DOHH2 (cell line): Measurements from ENCODE around the gene MRPL30.
"Not testable (repeated sequence)": the region's sequence is repeated elsewhere in the genome, so short reads cannot be mapped to it uniquely, and the experiment has no call there.

Source experiments
- H3F3A ChIP-seq: fragments of 200-600 bp; sonication (generic), shearing (Covaris generic); 2 replicates; pipeline ENCODE4 v1.6.0; 2016; ENCODE audit warnings: antibody characterized with exemption, mild to moderate bottlenecking; ENCODE audit not compliant: control insufficient read depth, insufficient read depth
- H3K27ac ChIP-seq: fragments of 200-600 bp; sonication (generic); 2 replicates; pipeline ENCODE4 v1.5.1; 2014; ENCODE audit warnings: low read depth, mild to moderate bottlenecking, low read length, moderate library complexity
- H3K27me3 ChIP-seq: fragments of 200-600 bp; sonication (generic); 2 replicates; pipeline ENCODE4 v1.6.1; 2014; ENCODE audit warnings: mild to moderate bottlenecking, low read length, mixed read lengths; ENCODE audit not compliant: control insufficient read depth
- H3K36me3 ChIP-seq: fragments of 200-600 bp; sonication (generic); 2 replicates; pipeline ENCODE4 v1.6.1; 2014; ENCODE audit warnings: mild to moderate bottlenecking, low read length, moderate library complexity, mixed read lengths; ENCODE audit not compliant: control insufficient read depth
- H3K4me1 ChIP-seq: fragments of 200-600 bp; sonication (generic); 2 replicates; pipeline ENCODE4 v1.6.1; 2014; ENCODE audit warnings: mild to moderate bottlenecking, low read length, mixed read lengths; ENCODE audit not compliant: control insufficient read depth
- H3K4me2 ChIP-seq: fragments of 200-600 bp; sonication (generic); 2 replicates; pipeline ENCODE4 v1.6.0; 2014; ENCODE audit warnings: mild to moderate bottlenecking, low read length, moderate library complexity
- H3K4me3 ChIP-seq: fragments of 200-600 bp; sonication (generic); 2 replicates; pipeline ENCODE4 v1.5.1; 2014; ENCODE audit warnings: mild to moderate bottlenecking, low read length, mixed read lengths
- H3K79me2 ChIP-seq: fragments of 200-600 bp; sonication (generic); 2 replicates; pipeline ENCODE4 v1.6.1; 2014; ENCODE audit warnings: mild to moderate bottlenecking, low read length, mixed read lengths; ENCODE audit not compliant: control insufficient read depth
- H3K9me2 ChIP-seq: fragments of 200-600 bp; sonication (generic); replicated peaks from 2 replicates; pipeline ENCODE4 v1.6.1; 2014; ENCODE audit warnings: mild to moderate bottlenecking, low read length, mixed read lengths; ENCODE audit not compliant: control insufficient read depth
- H3K9me3 ChIP-seq: fragments of 200-600 bp; sonication (generic); 2 replicates; pipeline ENCODE4 v1.6.1; 2014; ENCODE audit warnings: antibody characterized with exemption, low read length, mixed read lengths; ENCODE audit not compliant: control insufficient read depth, insufficient read depth
- H4K20me1 ChIP-seq: fragments of 200-600 bp; sonication (generic); 2 replicates; pipeline ENCODE4 v1.6.0; 2014; ENCODE audit warnings: low read depth, mild to moderate bottlenecking, antibody characterized with exemption, low read length, moderate library complexity; ENCODE audit not compliant: control insufficient read depth, insufficient read depth
- CTCF ChIP-seq: fragments of 200-600 bp; sonication (generic); IDR thresholded peaks from one replicate; pipeline ENCODE4 v1.5.1; 2014; ENCODE audit warnings: antibody characterized with exemption, mild to moderate bottlenecking, low read depth, low read length; ENCODE audit not compliant: poor library complexity, severe bottlenecking
- EZH2phosphoT487 ChIP-seq: fragments of 200-600 bp; sonication (generic); IDR thresholded peaks from 2 replicates; pipeline ENCODE4 v1.6.1; 2017; ENCODE audit warnings: borderline replicate concordance, mild to moderate bottlenecking, antibody characterized with exemption, low read length, moderate library complexity, mixed read lengths

The MRPL30 gene

GRCh38 chr2:99205491-99205890 lies 24.5 kb downstream of the MRPL30 start:
- Histone ChIP-seq H3K4me3 (no peak overlapping the region), H3K4me1 (no peaks in the 10 kb centered on the region), H3K27me3 (no peaks in the 10 kb centered on the region), H3K27ac (no peak overlapping the region), H3F3A (no peaks in the 10 kb centered on the region), H4K20me1 (no peaks in the 10 kb centered on the region), H3K4me2 (no peak overlapping the region), H3K9me2 (no peaks in the 10 kb centered on the region), H3K79me2 (no peaks in the 10 kb centered on the region), H3K9me3 (no peaks in the 10 kb centered on the region), H3K36me3 (no peaks in the 10 kb centered on the region)
- TF ChIP-seq EZH2phosphoT487 (no peak), CTCF (no peak)

- H3K27ac ChIP-seq, result no peak overlapping the region
- no peaks in the 10 kb centered on the region for H3F3A ChIP-seq
- no peaks in the 10 kb centered on the region for H4K20me1 ChIP-seq
- no peaks in the 10 kb centered on the region for H3K79me2 ChIP-seq
- no peaks in the 10 kb centered on the region for H3K36me3 ChIP-seq
- H3K27me3 ChIP-seq, result no peaks in the 10 kb centered on the region
- no peak for TF ChIP-seq EZH2phosphoT487
- TF ChIP-seq CTCF, result no peak
- H3K9me2 ChIP-seq, result no peaks in the 10 kb centered on the region
- no peak overlapping the region for H3K4me3 ChIP-seq
- no peak overlapping the region for H3K4me2 ChIP-seq
- peaks cover 9% of the 10 kb centered on the region; the same call in 1 of the 2 replicates for H3K9me3 ChIP-seq
- no peaks in the 10 kb centered on the region for H3K4me1 ChIP-seq
Measured at GRCh38 chr2:99216096-99216495, 35.1 kb downstream of the MRPL30 start.

- Histone ChIP-seq H3K27me3 (no peaks in the 10 kb centered on the region), H3K27ac (no peak overlapping the region), H3K36me3 (no peaks in the 10 kb centered on the region), H3K79me2 (no peaks in the 10 kb centered on the region), H3K9me3 (peaks cover 9% of the 10 kb centered on the region; the same call in 1 of the 2 replicates), H3K4me1 (no peaks in the 10 kb centered on the region), H3F3A (no peaks in the 10 kb centered on the region), H3K4me3 (no peak overlapping the region), H4K20me1 (no peaks in the 10 kb centered on the region), H3K9me2 (no peaks in the 10 kb centered on the region), H3K4me2 (no peak overlapping the region)
- no peak for TF ChIP-seq CTCF
- TF ChIP-seq EZH2phosphoT487, result no peak
Measured at GRCh38 chr2:99217929-99218501, 37.0 kb downstream of the MRPL30 start.

GRCh38 chr2:99233177-99233576 lies 52.2 kb downstream of the MRPL30 start:
- not testable (repeated sequence) for H3K79me2 ChIP-seq, H4K20me1 ChIP-seq, H3K4me3 ChIP-seq, H3K4me1 ChIP-seq, H3K9me2 ChIP-seq, H3K27ac ChIP-seq, H3K36me3 ChIP-seq, H3F3A ChIP-seq, H3K4me2 ChIP-seq, H3K9me3 ChIP-seq, H3K27me3 ChIP-seq
